ENCODE data around the gene C17orf67. TPM values are rescaled to one million over a fixed set of nuclear protein-coding genes. Genes with fewer than 3 reads are reported as not detected.

The C17orf67 gene
- total and polyA plus RNA-seq, 2 of the 13 experiments (the other 11 are each of a cell fraction or from before 2014, with no cell fraction given), result 0.41 to 0.86 TPM

- DNase-seq (ENCODE audit: low spot score) (no peak), FAIRE-seq (no peak), ATAC-seq (no peak)
- Histone ChIP-seq H3K9ac (ENCODE audit: insufficient read depth, low read depth, low read length) (no peak overlapping the region), H3K36me3 (replicated peaks in 1 of 2; ENCODE audit: control insufficient read depth in 1 of 2, insufficient read depth in 2 of 2, low read length in 2 of 2) (no peaks in the 10 kb centered on the region), H3K27me3 (ENCODE audit: control insufficient read depth in 1 of 2, insufficient read depth in 2 of 2, low read length in 2 of 2) (peaks cover 3 to 24% of the 10 kb centered on the region in 2 experiments; a peak in 3 of 5 replicates), H3K9me3 (ENCODE audit: low read length) (no peaks in the 10 kb centered on the region), H3K79me2 (ENCODE audit: insufficient read depth, low read length) (no peaks in the 10 kb centered on the region), H2AFZ (ENCODE audit: low read length) (no peak overlapping the region), H3K4me2 (ENCODE audit: low read depth, low read length) (no peak overlapping the region), H3K4me1 (ENCODE audit: insufficient read depth, low read length) (no peaks in the 10 kb centered on the region), H4K20me1 (ENCODE audit: insufficient read depth, low read length) (no peaks in the 10 kb centered on the region), H3K4me3 (replicated peaks in 1 of 3; ENCODE audit: insufficient read depth in 1 of 3, low read depth in 2 of 3, low read length in 3 of 3) (no peak overlapping the region), H3K27ac (ENCODE audit: extremely low read length, insufficient read depth, low read length) (no peak overlapping the region)
- in situ Hi-C loops (cut with HindIII; ENCODE audit: extremely low pct_ligation_motif_present, low pct_unique_long_range_greater_than_20kb), result no loop called here
- 5% methylated on average over 3 of the region's 3 CpGs for WGBS (ENCODE audit: low lambda C conversion rate)
- BruUV-seq (replicated peaks), result no TSS peak
- ChIA-PET CTCF (ENCODE audit: low intra/inter-chr PET ratio, low total read pairs) (no interaction called here), POLR2A (no interaction called here)
- intact Hi-C loops (cut with micrococcal nuclease; ENCODE audit: unreplicated experiment), result no loop called here
- no peak for TF ChIP-seq ZNF12 (CRISPR knock-in tag; IDR thresholded peaks at IDR 0.05)
- TF ChIP-seq, protein P1, sequence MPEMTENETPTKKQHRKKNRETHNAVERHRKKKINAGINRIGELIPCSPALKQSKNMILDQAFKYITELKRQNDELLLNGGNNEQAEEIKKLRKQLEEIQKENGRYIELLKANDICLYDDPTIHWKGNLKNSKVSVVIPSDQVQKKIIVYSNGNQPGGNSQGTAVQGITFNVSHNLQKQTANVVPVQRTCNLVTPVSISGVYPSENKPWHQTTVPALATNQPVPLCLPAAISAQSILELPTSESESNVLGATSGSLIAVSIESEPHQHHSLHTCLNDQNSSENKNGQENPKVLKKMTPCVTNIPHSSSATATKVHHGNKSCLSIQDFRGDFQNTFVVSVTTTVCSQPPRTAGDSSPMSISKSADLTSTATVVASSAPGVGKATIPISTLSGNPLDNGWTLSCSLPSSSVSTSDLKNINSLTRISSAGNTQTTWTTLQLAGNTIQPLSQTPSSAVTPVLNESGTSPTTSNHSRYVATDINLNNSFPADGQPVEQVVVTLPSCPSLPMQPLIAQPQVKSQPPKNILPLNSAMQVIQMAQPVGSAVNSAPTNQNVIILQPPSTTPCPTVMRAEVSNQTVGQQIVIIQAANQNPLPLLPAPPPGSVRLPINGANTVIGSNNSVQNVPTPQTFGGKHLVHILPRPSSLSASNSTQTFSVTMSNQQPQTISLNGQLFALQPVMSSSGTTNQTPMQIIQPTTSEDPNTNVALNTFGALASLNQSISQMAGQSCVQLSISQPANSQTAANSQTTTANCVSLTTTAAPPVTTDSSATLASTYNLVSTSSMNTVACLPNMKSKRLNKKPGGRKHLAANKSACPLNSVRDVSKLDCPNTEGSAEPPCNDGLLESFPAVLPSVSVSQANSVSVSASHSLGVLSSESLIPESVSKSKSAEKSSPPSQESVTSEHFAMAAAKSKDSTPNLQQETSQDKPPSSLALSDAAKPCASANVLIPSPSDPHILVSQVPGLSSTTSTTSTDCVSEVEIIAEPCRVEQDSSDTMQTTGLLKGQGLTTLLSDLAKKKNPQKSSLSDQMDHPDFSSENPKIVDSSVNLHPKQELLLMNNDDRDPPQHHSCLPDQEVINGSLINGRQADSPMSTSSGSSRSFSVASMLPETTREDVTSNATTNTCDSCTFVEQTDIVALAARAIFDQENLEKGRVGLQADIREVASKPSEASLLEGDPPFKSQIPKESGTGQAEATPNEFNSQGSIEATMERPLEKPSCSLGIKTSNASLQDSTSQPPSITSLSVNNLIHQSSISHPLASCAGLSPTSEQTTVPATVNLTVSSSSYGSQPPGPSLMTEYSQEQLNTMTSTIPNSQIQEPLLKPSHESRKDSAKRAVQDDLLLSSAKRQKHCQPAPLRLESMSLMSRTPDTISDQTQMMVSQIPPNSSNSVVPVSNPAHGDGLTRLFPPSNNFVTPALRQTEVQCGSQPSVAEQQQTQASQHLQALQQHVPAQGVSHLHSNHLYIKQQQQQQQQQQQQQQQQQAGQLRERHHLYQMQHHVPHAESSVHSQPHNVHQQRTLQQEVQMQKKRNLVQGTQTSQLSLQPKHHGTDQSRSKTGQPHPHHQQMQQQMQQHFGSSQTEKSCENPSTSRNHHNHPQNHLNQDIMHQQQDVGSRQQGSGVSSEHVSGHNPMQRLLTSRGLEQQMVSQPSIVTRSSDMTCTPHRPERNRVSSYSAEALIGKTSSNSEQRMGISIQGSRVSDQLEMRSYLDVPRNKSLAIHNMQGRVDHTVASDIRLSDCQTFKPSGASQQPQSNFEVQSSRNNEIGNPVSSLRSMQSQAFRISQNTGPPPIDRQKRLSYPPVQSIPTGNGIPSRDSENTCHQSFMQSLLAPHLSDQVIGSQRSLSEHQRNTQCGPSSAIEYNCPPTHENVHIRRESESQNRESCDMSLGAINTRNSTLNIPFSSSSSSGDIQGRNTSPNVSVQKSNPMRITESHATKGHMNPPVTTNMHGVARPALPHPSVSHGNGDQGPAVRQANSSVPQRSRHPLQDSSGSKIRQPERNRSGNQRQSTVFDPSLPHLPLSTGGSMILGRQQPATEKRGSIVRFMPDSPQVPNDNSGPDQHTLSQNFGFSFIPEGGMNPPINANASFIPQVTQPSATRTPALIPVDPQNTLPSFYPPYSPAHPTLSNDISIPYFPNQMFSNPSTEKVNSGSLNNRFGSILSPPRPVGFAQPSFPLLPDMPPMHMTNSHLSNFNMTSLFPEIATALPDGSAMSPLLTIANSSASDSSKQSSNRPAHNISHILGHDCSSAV (CRISPR knock-in tag; IDR thresholded peaks at IDR 0.05; ENCODE audit: borderline replicate concordance), result no peak
- TF ChIP-seq ZNF777 (CRISPR knock-in tag; IDR thresholded peaks at IDR 0.05), result no peak
- no peak for TF ChIP-seq ZNF234 (CRISPR knock-in tag; conservative IDR thresholded peaks at IDR 0.05)
- TF ChIP-seq, protein P2, sequence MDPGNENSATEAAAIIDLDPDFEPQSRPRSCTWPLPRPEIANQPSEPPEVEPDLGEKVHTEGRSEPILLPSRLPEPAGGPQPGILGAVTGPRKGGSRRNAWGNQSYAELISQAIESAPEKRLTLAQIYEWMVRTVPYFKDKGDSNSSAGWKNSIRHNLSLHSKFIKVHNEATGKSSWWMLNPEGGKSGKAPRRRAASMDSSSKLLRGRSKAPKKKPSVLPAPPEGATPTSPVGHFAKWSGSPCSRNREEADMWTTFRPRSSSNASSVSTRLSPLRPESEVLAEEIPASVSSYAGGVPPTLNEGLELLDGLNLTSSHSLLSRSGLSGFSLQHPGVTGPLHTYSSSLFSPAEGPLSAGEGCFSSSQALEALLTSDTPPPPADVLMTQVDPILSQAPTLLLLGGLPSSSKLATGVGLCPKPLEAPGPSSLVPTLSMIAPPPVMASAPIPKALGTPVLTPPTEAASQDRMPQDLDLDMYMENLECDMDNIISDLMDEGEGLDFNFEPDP (CRISPR knock-in tag; conservative IDR thresholded peaks at IDR 0.05), result no peak
- TF ChIP-seq, protein P3, sequence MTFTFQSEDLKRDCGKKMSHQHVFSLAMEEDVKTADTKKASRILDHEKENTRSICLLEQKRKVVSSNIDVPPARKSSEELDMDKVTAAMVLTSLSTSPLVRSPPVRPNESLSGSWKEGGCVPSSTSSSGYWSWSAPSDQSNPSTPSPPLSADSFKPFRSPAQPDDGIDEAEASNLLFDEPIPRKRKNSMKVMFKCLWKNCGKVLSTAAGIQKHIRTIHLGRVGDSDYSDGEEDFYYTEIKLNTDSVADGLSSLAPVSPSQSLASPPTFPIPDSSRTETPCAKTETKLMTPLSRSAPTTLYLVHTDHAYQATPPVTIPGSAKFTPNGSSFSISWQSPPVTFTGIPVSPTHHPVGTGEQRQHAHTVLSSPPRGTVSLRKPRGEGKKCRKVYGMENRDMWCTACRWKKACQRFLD (CRISPR knock-in tag; IDR thresholded peaks at IDR 0.05; ENCODE audit: borderline replicate concordance), result no peak
- TF ChIP-seq ZFP37 (CRISPR knock-in tag; IDR thresholded peaks at IDR 0.05; ENCODE audit: borderline replicate concordance), result no peak
- no peak for TF ChIP-seq GMEB2 (CRISPR knock-in tag; IDR thresholded peaks at IDR 0.05; ENCODE audit: low read depth)
These were observed 39.8 kb downstream of the C17orf67 start for GRCh38 chr17:56793957-56794356.
